GM12874 (cell line): ENCODE measurements around the gene IFNL3.

Experiments
- TF ChIP-seq, protein P1 (sequence below): IDR thresholded peaks from 2 replicates; pipeline ENCODE4 v1.5.1; 2011; ENCODE audit warnings: low read depth, mild to moderate bottlenecking, control low read depth, low read length, moderate library complexity; ENCODE audit not compliant: insufficient read depth

IFNL3 gene

DNA sequence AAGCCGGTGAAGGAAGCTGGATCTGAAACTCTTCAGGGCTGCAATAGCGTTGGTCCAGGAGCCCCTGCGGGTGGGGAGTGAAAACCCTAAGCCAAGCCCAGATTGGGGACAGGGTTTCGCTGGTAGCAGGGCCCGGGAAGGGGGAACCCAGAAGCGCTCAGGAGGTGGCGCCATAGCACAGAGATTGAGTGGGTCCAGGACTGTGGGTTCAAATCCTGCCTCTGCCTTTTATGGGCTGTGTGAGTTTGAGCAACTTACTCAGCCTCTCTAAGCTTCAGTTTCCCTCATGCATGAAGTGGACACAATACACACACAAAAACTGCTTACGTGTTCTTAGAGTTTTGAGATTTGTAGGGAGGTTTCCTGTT lies 32.4 kb downstream of the IFNL3 start:
- TF ChIP-seq, protein P1, sequence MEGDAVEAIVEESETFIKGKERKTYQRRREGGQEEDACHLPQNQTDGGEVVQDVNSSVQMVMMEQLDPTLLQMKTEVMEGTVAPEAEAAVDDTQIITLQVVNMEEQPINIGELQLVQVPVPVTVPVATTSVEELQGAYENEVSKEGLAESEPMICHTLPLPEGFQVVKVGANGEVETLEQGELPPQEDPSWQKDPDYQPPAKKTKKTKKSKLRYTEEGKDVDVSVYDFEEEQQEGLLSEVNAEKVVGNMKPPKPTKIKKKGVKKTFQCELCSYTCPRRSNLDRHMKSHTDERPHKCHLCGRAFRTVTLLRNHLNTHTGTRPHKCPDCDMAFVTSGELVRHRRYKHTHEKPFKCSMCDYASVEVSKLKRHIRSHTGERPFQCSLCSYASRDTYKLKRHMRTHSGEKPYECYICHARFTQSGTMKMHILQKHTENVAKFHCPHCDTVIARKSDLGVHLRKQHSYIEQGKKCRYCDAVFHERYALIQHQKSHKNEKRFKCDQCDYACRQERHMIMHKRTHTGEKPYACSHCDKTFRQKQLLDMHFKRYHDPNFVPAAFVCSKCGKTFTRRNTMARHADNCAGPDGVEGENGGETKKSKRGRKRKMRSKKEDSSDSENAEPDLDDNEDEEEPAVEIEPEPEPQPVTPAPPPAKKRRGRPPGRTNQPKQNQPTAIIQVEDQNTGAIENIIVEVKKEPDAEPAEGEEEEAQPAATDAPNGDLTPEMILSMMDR, result peak; percentile 53

- TF ChIP-seq, protein P1, result no peak
Measured at GRCh38 chr19:39211731-39212374, 33.0 kb downstream of the IFNL3 start.

DNA sequence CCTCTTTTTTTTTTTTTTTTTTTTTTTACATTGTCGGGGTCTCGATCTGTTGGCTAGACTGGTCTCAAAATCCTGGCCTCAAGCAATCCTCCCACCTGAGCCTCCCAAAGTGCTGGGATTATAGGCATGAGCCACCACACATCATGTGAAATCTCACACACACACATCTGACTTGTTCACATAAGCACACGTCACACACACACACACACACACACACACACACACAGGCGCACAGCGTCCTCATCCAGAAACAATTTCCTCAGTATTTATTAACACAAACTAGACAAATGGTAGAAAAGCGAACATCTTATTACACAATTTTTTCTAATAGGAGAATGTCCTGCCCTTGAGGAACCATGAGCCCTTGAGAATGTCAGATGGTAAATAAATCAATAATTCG lies 35.6 kb downstream of the IFNL3 start:
- TF ChIP-seq, protein P1, result no peak

GRCh38 chr19:39208175-39208795 lies 36.5 kb downstream of the IFNL3 start:
- TF ChIP-seq, protein P1, result no peak

DNA sequence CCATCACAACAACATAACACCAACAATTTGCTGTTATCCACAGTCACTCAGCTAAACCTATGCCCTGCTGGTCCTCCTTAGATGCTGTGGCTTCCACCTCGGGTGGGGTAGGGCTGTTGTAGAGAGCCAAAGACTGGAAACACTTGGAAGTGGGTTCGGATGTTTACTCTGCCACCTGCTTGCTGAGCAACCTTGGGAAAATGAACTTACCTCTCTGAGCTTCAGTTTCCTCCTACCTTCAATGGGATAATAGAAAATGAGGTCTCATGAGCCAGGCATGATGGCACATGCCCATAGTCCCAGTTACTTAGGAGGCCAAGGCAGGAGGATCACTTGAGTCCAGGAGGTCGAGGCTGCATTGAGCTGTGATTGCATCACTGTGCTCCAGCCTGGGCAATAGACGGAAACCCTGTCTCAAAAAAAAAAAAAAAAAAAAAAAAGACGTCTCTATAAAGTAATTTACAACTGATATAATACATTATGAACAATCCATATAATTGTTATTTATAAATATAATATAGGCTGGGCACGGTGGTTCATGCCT lies 37.4 kb downstream of the IFNL3 start:
- TF ChIP-seq, protein P1, result no peak

DNA sequence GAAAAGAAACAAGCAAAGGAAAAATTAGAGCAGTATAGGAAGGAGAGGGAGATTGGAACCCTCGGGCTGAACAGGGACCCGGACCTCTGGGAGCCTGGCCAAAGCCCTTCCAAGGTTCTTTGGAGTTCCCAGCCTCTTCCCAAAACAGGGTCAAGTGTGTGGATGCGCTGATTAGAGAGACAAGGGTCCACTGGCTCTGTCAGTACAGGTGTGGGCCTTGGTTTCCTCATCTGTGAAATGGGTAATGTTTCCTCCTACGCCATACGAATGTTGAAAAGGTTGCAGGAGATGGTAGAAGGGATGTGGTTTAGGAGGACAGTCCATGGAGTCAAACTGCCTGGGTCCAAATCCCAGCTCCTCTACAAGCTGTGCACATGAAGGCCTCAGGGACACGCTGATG lies 38.7 kb downstream of the IFNL3 start:
- TF ChIP-seq, protein P1, result no peak

DNA sequence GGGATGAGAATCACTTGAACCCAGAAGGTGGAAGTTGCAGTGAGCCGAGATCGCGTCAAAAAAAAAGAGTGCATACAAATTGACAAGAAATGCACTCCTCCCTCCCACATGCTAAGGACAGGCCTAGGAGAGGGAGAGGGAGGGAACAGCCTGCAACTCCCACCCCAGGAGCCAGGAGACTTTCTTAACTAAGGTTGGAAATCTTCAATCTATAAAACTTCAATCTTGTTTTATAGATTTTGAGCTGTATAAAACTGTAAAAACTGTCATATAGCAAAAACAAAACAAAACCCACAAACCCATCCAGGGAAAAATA lies 39.4 kb downstream of the IFNL3 start:
- TF ChIP-seq, protein P1, result no peak
